ENCODE data around the gene SLC38A9. TPM values are rescaled to one million over a fixed set of nuclear protein-coding genes. Genes with fewer than 3 reads are reported as not detected.

SLC38A9 gene
- total RNA-seq, 1 donor from 2014 or later, result 15.0 TPM

GRCh38 chr5:55747778-55748318 is 35.7 kb upstream of the SLC38A9 start:
- DNase-seq (ENCODE audit: low read depth), result no peak
- no peak overlapping the region for H3K4me3 ChIP-seq (ENCODE audit: low read depth, low read length)
- no peak for TF ChIP-seq CTCF (conservative IDR thresholded peaks at IDR 0.05; ENCODE audit: low read depth, low read length)

DNA sequence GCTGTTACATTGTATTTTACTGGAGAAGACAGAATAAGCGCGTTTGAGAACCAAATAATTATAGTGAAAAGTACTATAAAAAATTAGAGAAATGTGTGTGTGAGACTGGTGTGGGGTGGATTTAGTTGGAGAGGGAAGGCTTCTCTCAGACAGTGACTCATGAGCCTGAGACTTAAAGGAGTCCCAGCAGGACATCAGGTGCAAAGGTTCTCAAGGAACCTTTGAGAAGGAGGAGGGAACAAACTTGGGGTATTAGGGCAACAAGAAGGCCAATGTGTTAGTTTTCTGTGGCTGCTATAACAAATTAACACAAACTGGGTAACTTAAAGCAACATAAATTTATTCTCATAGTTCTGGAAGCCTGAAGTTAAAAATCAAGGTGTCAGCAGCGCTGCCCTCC is 30.7 kb upstream of the SLC38A9 start:
- no peak for DNase-seq (ENCODE audit: low read depth)
- no peak for TF ChIP-seq CTCF (conservative IDR thresholded peaks at IDR 0.05; ENCODE audit: low read depth, low read length)
- H3K4me3 ChIP-seq (ENCODE audit: low read depth, low read length), result no peak overlapping the region

DNA sequence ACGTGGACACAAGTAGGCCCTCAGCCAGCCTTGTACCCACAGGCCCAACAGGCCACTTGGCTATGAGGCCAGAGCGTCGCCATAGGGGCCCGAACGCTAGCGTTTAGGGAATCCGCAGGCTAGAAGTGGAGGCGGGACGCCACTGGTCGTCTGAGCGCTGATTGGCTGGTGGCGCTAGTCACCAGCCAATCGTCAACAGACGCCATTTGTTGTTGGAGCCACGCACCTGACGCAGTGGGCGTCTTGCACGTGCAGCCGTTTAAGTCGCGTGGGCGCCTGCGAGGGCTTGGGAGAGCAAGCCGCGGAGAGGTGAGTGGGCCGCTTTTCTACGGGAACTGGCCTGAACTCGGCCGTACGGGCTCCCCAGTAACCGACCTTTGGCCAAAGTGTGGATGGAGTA is 25.7 kb upstream of the SLC38A9 start, which contains the start of gene DDX4:
Gene DDX4, plus strand, starts transcription at position 269 of the 400 bp plus-strand sequence. CDS start 903 bp downstream, outside the sequence.
- no peak for TF ChIP-seq CTCF (conservative IDR thresholded peaks at IDR 0.05; ENCODE audit: low read depth, low read length)
- no peak within 1 kb of the TSS for H3K4me3 ChIP-seq (ENCODE audit: low read depth, low read length)
- no peak for DNase-seq (ENCODE audit: low read depth)

DNA sequence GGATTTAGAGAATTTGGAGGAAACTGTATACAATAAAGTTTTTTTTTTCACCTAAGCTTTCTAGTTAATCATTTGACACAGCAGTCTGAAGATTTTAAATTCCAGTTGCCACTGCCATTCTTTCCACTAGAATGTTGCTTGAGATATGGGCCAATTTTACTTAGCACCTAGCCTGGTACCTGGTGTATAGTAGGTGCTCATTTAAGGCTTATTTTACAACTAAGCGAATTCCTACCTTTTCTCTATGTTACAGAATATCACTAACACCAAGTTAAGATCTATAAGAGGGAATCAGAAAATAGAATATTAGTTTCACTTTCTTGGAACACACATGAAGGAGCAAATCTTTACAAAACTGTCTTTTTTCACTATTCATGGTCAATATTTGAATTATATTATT is 22.5 kb upstream of the SLC38A9 start:
- no peak for TF ChIP-seq CTCF (conservative IDR thresholded peaks at IDR 0.05; ENCODE audit: low read depth, low read length)
- H3K4me3 ChIP-seq (ENCODE audit: low read depth, low read length), result no peak overlapping the region
- DNase-seq (ENCODE audit: low read depth), result no peak

- no peak for DNase-seq (ENCODE audit: low read depth)
- no peak for TF ChIP-seq CTCF (conservative IDR thresholded peaks at IDR 0.05; ENCODE audit: low read depth, low read length)
- no peak overlapping the region for H3K4me3 ChIP-seq (ENCODE audit: low read depth, low read length)
Measured at GRCh38 chr5:55732585-55732984, 20.5 kb upstream of the SLC38A9 start.

DNA sequence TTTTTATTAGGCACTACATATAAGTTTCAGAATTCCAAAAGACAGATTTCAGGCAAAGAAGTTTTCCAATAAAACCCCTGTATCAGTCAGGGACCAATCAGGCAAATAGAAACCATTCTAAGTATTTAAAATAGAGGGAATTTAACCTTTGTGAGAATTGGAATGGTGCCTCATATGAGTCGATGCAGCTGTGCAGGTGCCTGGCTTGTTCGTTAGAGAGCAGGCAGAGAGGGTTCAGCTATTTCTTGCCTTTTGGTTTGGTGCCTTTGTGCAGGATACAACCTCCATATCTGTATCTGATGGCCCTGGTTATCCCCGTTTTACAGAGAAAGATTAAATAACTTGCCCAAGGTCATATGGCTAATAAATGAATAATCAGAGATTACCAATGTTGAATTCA is 19.7 kb upstream of the SLC38A9 start:
- H3K4me3 ChIP-seq (ENCODE audit: low read depth, low read length), result no peak overlapping the region
- no peak for TF ChIP-seq CTCF (conservative IDR thresholded peaks at IDR 0.05; ENCODE audit: low read depth, low read length)
- DNase-seq (ENCODE audit: low read depth), result no peak

- no peak overlapping the region for H3K4me3 ChIP-seq (ENCODE audit: low read depth, low read length)
- TF ChIP-seq CTCF (conservative IDR thresholded peaks at IDR 0.05; ENCODE audit: low read depth, low read length), result no peak
- DNase-seq (ENCODE audit: low read depth), result no peak
Measured at GRCh38 chr5:55724281-55724680, 12.2 kb upstream of the SLC38A9 start.

Measured in epithelial cell of proximal tubule (primary cell).